ENCODE data around the gene SEC62.

DNA sequence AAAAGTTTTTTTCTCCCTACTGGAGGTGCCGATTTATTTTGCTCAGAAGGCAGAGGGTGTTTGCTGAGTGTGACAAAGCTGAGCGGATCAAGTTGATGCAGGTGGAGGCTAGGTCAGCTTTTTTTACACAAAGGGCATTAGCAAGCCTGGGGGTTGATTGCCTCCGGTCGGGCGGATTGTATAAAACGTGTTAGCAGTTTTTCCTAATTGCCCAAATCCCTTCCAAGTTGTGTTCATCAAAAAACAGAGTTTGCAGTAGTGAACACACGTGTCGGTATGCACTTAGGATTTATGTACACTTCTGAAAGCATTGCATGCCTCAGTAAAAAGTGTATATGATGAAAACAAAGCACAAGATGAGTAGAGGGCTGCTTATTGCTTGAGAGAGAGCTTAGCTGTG lies 73.8 kb downstream of the SEC62 start:
- no peak for TF ChIP-seq CTCF (IDR thresholded peaks at IDR 0.05; ENCODE audit: low read length)
- no peak for TF ChIP-seq EZH2 (optimal IDR thresholded peaks at IDR 0.05; ENCODE audit: low read depth, low read length)
- TF ChIP-seq EZH2phosphoT487 (IDR thresholded peaks at IDR 0.05; ENCODE audit: low read length): no peak

Measured in MM.1S (cell line).